Gastrocnemius medialis (tissue), 4 donors: ENCODE data around the gene RASSF4. TPM values are rescaled to one million over a fixed set of nuclear protein-coding genes. Genes with fewer than 3 reads are reported as not detected.

Experiments
- ATAC-seq, 2 donors: fragments of 150-250 bp; one replicate each; pipeline ENCODE4 v1.9.1; 2016
- DNase-seq, 2 donors: peaks; one replicate each; pipeline ENCODE4 v3.0.0-alpha.2; 2019
- H3K27ac ChIP-seq, 4 donors: fragments of 200-600 bp; sonication (generic); 1 replicate in 1 of 4; 2 replicates in 3 of 4; pipeline ENCODE4 v1.5.1; 2016 to 2018; ENCODE audit warnings: mild to moderate bottlenecking in 2 of 4, moderate library complexity in 1 of 4
- H3K27me3 ChIP-seq, 3 donors: fragments of 200-600 bp; sonication (generic) in 2 of 3; 1 replicate in 1 of 3; 2 replicates in 2 of 3; pipeline versions ENCODE4 v1.5.1 to v1.6.0; 2016 to 2019; ENCODE audit warnings: mild to moderate bottlenecking in 1 of 3, moderate library complexity in 1 of 3
- H3K36me3 ChIP-seq, 2 donors: fragments of 200-600 bp; sonication (generic) in 1 of 2; one replicate each; pipeline ENCODE4 v1.5.1; 2017 to 2018
- H3K4me1 ChIP-seq, 2 donors: fragments of 200-600 bp; sonication (generic) in 1 of 2; one replicate each; pipeline ENCODE4 v1.5.1; 2016 to 2017; ENCODE audit warnings: mild to moderate bottlenecking in 2 of 2
- H3K4me3 ChIP-seq, 4 donors: fragments of 200-600 bp; sonication (generic) in 3 of 4; 1 replicate in 1 of 4; 2 replicates in 3 of 4; pipeline ENCODE4 v1.5.1; 2016 to 2019; ENCODE audit warnings: mild to moderate bottlenecking in 2 of 4
- H3K9me3 ChIP-seq, 3 donors: fragments of 200-600 bp; sonication (generic) in 2 of 3; 1 replicate in 1 of 3; 2 replicates in 2 of 3; pipeline ENCODE4 v1.5.1; 2016 to 2019
- CTCF ChIP-seq, 5 experiments: fragments of 450-650 bp in 3 of 5; fragments of 200-600 bp in 2 of 5; sonication (generic) in 2 of 5; IDR thresholded peaks in 4 of 5; conservative IDR thresholded peaks in 1 of 5; 1 replicate in 4 of 5; 2 replicates in 1 of 5; pipeline ENCODE4 v1.5.1; 2016 to 2019; ENCODE audit warnings: antibody characterized with exemption in 5 of 5, mild to moderate bottlenecking in 3 of 5, moderate library complexity in 3 of 5
- POLR2A ChIP-seq, 2 donors: fragments of 450-650 bp; IDR thresholded peaks; one replicate each; pipeline ENCODE4 v1.6.1; 2017; ENCODE audit warnings: antibody characterized with exemption in 2 of 2, mild to moderate bottlenecking in 2 of 2, moderate library complexity in 2 of 2
- in situ Hi-C, 4 donors: fragments of 200-750 bp; cut with MboI; loops; one replicate each; pipeline versions ENCODE4 v1.15.0 to v1.8.0; 2017; ENCODE audit warnings: low sequenced_read_pairs in 4 of 4
- intact Hi-C: fragments of 100-400 bp; cut with DNase I; formaldehyde crosslinking; loops from one replicate; pipeline ENCODE4 v1.15.1; 2023; ENCODE audit warnings: low total_unique reads
- total RNA-seq, 4 donors: library from RNA; depleted of rRNA; stranded (reverse); fragments of >200 nt; gene quantifications; one replicate each; pipeline versions ENCODE4 v1.1.0 to v1.2.3, GENCODE V29; 2016

The RASSF4 gene
- total RNA-seq, 4 donors from 2014 or later = 9.4 to 39.7 (median 24.0) TPM

GRCh38 chr10:45023426-45023825 lies 63.8 kb downstream of the RASSF4 start:
- H3K36me3 ChIP-seq = no peaks in the 10 kb centered on the region
- H3K9me3 ChIP-seq = no peaks in the 10 kb centered on the region
- H3K4me1 ChIP-seq = no peaks in the 10 kb centered on the region
- ATAC-seq = no peak
- no peak for TF ChIP-seq POLR2A (IDR thresholded peaks at IDR 0.05)
- H3K27ac ChIP-seq = no peak overlapping the region
- H3K4me3 ChIP-seq = no peak overlapping the region
- in situ Hi-C loops = no loop called here
- intact Hi-C loops = no loop called here
- H3K27me3 ChIP-seq = no peaks in the 10 kb centered on the region
- DNase-seq = no peak

- H3K4me1 ChIP-seq = no peaks in the 10 kb centered on the region
- no peak for TF ChIP-seq POLR2A (IDR thresholded peaks at IDR 0.05)
- TF ChIP-seq CTCF (IDR thresholded peaks at IDR 0.05 in 4 of 5, conservative IDR thresholded peaks at IDR 0.05 in 1 of 5) = no peak
- no peak overlapping the region for H3K4me3 ChIP-seq
- no peaks in the 10 kb centered on the region for H3K9me3 ChIP-seq
- no peak for DNase-seq
- no peak overlapping the region for H3K27ac ChIP-seq
- ATAC-seq = no peak
- intact Hi-C loops (no loop called here), in situ Hi-C loops (no loop called here)
- no peaks in the 10 kb centered on the region for H3K36me3 ChIP-seq
- H3K27me3 ChIP-seq = no peaks in the 10 kb centered on the region
Observed at GRCh38 chr10:45034301-45034700, 74.7 kb downstream of the RASSF4 start.

GRCh38 chr10:45035673-45036072 lies 76.1 kb downstream of the RASSF4 start:
- H3K4me3 ChIP-seq = no peak overlapping the region
- no peak overlapping the region for H3K27ac ChIP-seq
- in situ Hi-C loops (no loop called here), intact Hi-C loops (no loop called here)
- DNase-seq = no peak
- H3K4me1 ChIP-seq = no peaks in the 10 kb centered on the region
- no peak for TF ChIP-seq POLR2A (IDR thresholded peaks at IDR 0.05)
- no peak for TF ChIP-seq CTCF (IDR thresholded peaks at IDR 0.05 in 4 of 5, conservative IDR thresholded peaks at IDR 0.05 in 1 of 5)
- H3K36me3 ChIP-seq = no peaks in the 10 kb centered on the region
- H3K27me3 ChIP-seq = no peaks in the 10 kb centered on the region
- no peaks in the 10 kb centered on the region for H3K9me3 ChIP-seq
- no peak for ATAC-seq

- TF ChIP-seq POLR2A (IDR thresholded peaks at IDR 0.05) (no peak), CTCF (IDR thresholded peaks at IDR 0.05 in 4 of 5, conservative IDR thresholded peaks at IDR 0.05 in 1 of 5) (no peak)
- H3K27me3 ChIP-seq = no peaks in the 10 kb centered on the region
- in situ Hi-C loops (no loop called here), intact Hi-C loops (no loop called here)
- H3K4me3 ChIP-seq = no peak overlapping the region
- no peak overlapping the region for H3K27ac ChIP-seq
- no peaks in the 10 kb centered on the region for H3K36me3 ChIP-seq
- H3K9me3 ChIP-seq = no peaks in the 10 kb centered on the region
- DNase-seq (no peak), ATAC-seq (no peak)
- H3K4me1 ChIP-seq = no peaks in the 10 kb centered on the region
Observed at GRCh38 chr10:45040921-45041542, 81.4 kb downstream of the RASSF4 start.

GRCh38 chr10:45044290-45044689 lies 84.7 kb downstream of the RASSF4 start:
- no peaks in the 10 kb centered on the region for H3K9me3 ChIP-seq
- no peaks in the 10 kb centered on the region for H3K27me3 ChIP-seq
- H3K36me3 ChIP-seq = no peaks in the 10 kb centered on the region
- H3K27ac ChIP-seq = no peak overlapping the region
- DNase-seq (no peak), ATAC-seq (no peak)
- H3K4me1 ChIP-seq = no peaks in the 10 kb centered on the region
- intact Hi-C loops = no loop called here
- TF ChIP-seq CTCF (IDR thresholded peaks at IDR 0.05 in 4 of 5, conservative IDR thresholded peaks at IDR 0.05 in 1 of 5) (no peak), POLR2A (IDR thresholded peaks at IDR 0.05) (no peak)
- H3K4me3 ChIP-seq = no peak overlapping the region
- in situ Hi-C loops = no loop called here

Other genes starting within 250 kb of the RASSF4 start
- gene TMEM72, start 48.5 kb upstream of the RASSF4 start, total RNA-seq = not detected
- gene DEPP1, start 19.0 kb downstream of the RASSF4 start, total RNA-seq = 100 to 1,000 TPM in 2 of 4 donors, 10 to 100 TPM in 2; 83.4 to 331 (median 120) TPM
- 10 to 100 TPM in 2 of 4 donors, 1 to 10 TPM in 2; 3.6 to 12.3 (median 8.1) TPM for gene ZNF22, start 41.1 kb downstream of the RASSF4 start, total RNA-seq